GM12864 (cell line): ENCODE data around the gene PIK3AP1.

Source experiments
- DNase-seq: peaks from one replicate; pipeline ENCODE4 v3.0.0-alpha.2; 2011; ENCODE audit warnings: low read depth
- H3K4me3 ChIP-seq: 2 replicates; pipeline ENCODE4 v1.5.1; 2011; ENCODE audit warnings: mild to moderate bottlenecking, low read depth, low read length, control low read depth
- CTCF ChIP-seq: IDR thresholded peaks from 2 replicates; pipeline ENCODE4 v1.5.1; 2011; ENCODE audit warnings: low read depth, mild to moderate bottlenecking, moderate library complexity, low read length, control low read depth, inconsistent platforms; ENCODE audit errors: missing control alignments

Gene PIK3AP1

GRCh38 chr10:96665306-96665705 lies 55.0 kb downstream of the PIK3AP1 start:
- no peak overlapping the region for H3K4me3 ChIP-seq
- no peak for TF ChIP-seq CTCF
- no peak for DNase-seq

GRCh38 chr10:96664563-96664962 lies 55.8 kb downstream of the PIK3AP1 start:
- DNase-seq, result no peak
- TF ChIP-seq CTCF, result no peak
- H3K4me3 ChIP-seq, result no peak overlapping the region

GRCh38 chr10:96663797-96664196 lies 56.5 kb downstream of the PIK3AP1 start:
- DNase-seq, result no peak
- TF ChIP-seq CTCF, result no peak
- H3K4me3 ChIP-seq, result no peak overlapping the region

GRCh38 chr10:96661632-96662031 lies 58.7 kb downstream of the PIK3AP1 start:
- H3K4me3 ChIP-seq, result no peak overlapping the region
- no peak for DNase-seq
- TF ChIP-seq CTCF, result no peak

- no peak for TF ChIP-seq CTCF
- DNase-seq, result no peak
- H3K4me3 ChIP-seq, result no peak overlapping the region
These were observed 60.0 kb downstream of the PIK3AP1 start for GRCh38 chr10:96660297-96660696.

GRCh38 chr10:96658844-96659243 lies 61.5 kb downstream of the PIK3AP1 start:
- no peak for DNase-seq
- no peak for TF ChIP-seq CTCF
- no peak overlapping the region for H3K4me3 ChIP-seq

GRCh38 chr10:96657385-96657784 lies 62.9 kb downstream of the PIK3AP1 start:
- no peak for TF ChIP-seq CTCF
- no peak overlapping the region for H3K4me3 ChIP-seq
- no peak for DNase-seq
